HepG2 (cell line): ENCODE data around the gene FRMD8. TPM values are rescaled to one million over a fixed set of nuclear protein-coding genes. Genes with fewer than 3 reads are reported as not detected.
A peak's percentile ranks its signal among the peaks of the same experiment; 100 is the strongest.

Source experiments
- CBFB ChIP-seq: sonication (generic); formaldehyde crosslinking; IDR thresholded peaks from 2 replicates; pipeline ENCODE4 v1.4.0; 2020; ENCODE audit warnings: missing genetic modification reagents
- ERF ChIP-seq: IDR thresholded peaks from 2 replicates; pipeline ENCODE4 v1.6.1; 2018; ENCODE audit warnings: missing biosample characterization, missing genetic modification reagents
- HCFC1 ChIP-seq: fragments of 150-350 bp; IDR thresholded peaks from 2 replicates; pipeline ENCODE4 v1.6.1; 2014; ENCODE audit warnings: low read depth, low read length
- ISX ChIP-seq: sonication (generic); formaldehyde crosslinking; conservative IDR thresholded peaks from 2 replicates; pipeline ENCODE4 v1.5.0; 2020; ENCODE audit warnings: missing genetic modification reagents
- KDM3A ChIP-seq: IDR thresholded peaks from 2 replicates; pipeline ENCODE4 v1.6.1; 2018; ENCODE audit warnings: low read depth, missing compliant biosample characterization
- KLF16 ChIP-seq, 2 experiments: sonication (generic) in 1 of 2; formaldehyde crosslinking in 1 of 2; IDR thresholded peaks; 2 replicates each; pipeline versions ENCODE4 v1.6.1 to v1.8.0; 2016 to 2023; ENCODE audit warnings: missing genetic modification reagents in 2 of 2, missing compliant biosample characterization in 1 of 2
- MAX ChIP-seq: IDR thresholded peaks from 2 replicates; pipeline ENCODE4 v1.6.1; 2012; ENCODE audit warnings: inconsistent platforms
- MED8 ChIP-seq: sonication (generic); formaldehyde crosslinking; IDR thresholded peaks from 2 replicates; pipeline ENCODE4 v1.8.1; 2023; ENCODE audit warnings: mild to moderate bottlenecking, missing genetic modification reagents; ENCODE audit not compliant: insufficient replicate concordance
- NFE2L1 ChIP-seq: sonication (generic); formaldehyde crosslinking; IDR thresholded peaks from 2 replicates; pipeline ENCODE4 v1.4.0; 2020; ENCODE audit warnings: missing genetic modification reagents, mild to moderate bottlenecking, borderline replicate concordance
- NFYB ChIP-seq: sonication (generic); formaldehyde crosslinking; IDR thresholded peaks from 2 replicates; pipeline ENCODE4 v1.4.0; 2020; ENCODE audit warnings: missing genetic modification reagents
- NR3C1 ChIP-seq: sonication (generic); formaldehyde crosslinking; IDR thresholded peaks from 2 replicates; pipeline ENCODE4 v1.4.0; 2020; ENCODE audit warnings: missing genetic modification reagents
- SKIL ChIP-seq: sonication (generic); formaldehyde crosslinking; IDR thresholded peaks from 2 replicates; pipeline ENCODE4 v1.8.0; 2022; ENCODE audit warnings: missing genetic modification reagents, mild to moderate bottlenecking, moderate library complexity, borderline replicate concordance
- SMAD9 ChIP-seq: sonication (generic); formaldehyde crosslinking; IDR thresholded peaks from 2 replicates; pipeline ENCODE4 v1.5.1; 2020; ENCODE audit warnings: mild to moderate bottlenecking, missing genetic modification reagents
- SNAI1 ChIP-seq: sonication (generic); formaldehyde crosslinking; IDR thresholded peaks from 2 replicates; pipeline ENCODE4 v1.5.0; 2020; ENCODE audit warnings: mild to moderate bottlenecking, missing genetic modification reagents, borderline replicate concordance
- SRSF1 ChIP-seq: fragments of 200-400 bp; formaldehyde crosslinking; optimal IDR thresholded peaks from 2 replicates; pipeline ENCODE3; 2017; ENCODE audit warnings: mild to moderate bottlenecking, low read depth, low read length, moderate library complexity
- SYNCRIP ChIP-seq: fragments of 200-400 bp; formaldehyde crosslinking; IDR thresholded peaks from 2 replicates; pipeline ENCODE4 v1.6.1; 2018; ENCODE audit warnings: mild to moderate bottlenecking, low read depth, low read length; ENCODE audit not compliant: insufficient read depth
- TOE1 ChIP-seq: sonication (generic); formaldehyde crosslinking; IDR thresholded peaks from 2 replicates; pipeline ENCODE4 v1.4.0; 2020; ENCODE audit warnings: mild to moderate bottlenecking, missing genetic modification reagents
- ZBTB37 ChIP-seq: sonication (generic); formaldehyde crosslinking; IDR thresholded peaks from 2 replicates; pipeline ENCODE4 v1.4.0; 2020; ENCODE audit warnings: mild to moderate bottlenecking, missing genetic modification reagents
- ZBTB42 ChIP-seq: sonication (generic); formaldehyde crosslinking; IDR thresholded peaks from 2 replicates; pipeline ENCODE4 v1.5.0; 2020; ENCODE audit warnings: mild to moderate bottlenecking, missing genetic modification reagents
- ZNF143 ChIP-seq: sonication (generic); formaldehyde crosslinking; IDR thresholded peaks from 2 replicates; pipeline ENCODE4 v1.4.0; 2020; ENCODE audit warnings: missing genetic modification reagents
- ZNF414 ChIP-seq: sonication (generic); formaldehyde crosslinking; IDR thresholded peaks from 2 replicates; pipeline ENCODE4 v1.5.0; 2020; ENCODE audit warnings: missing genetic modification reagents
- ZNF577 ChIP-seq: sonication (generic); formaldehyde crosslinking; IDR thresholded peaks from 2 replicates; pipeline ENCODE4 v1.4.0; 2020; ENCODE audit warnings: mild to moderate bottlenecking, low read depth, missing genetic modification reagents, borderline replicate concordance
- ZNF644 ChIP-seq: IDR thresholded peaks from 2 replicates; pipeline ENCODE4 v1.6.1; 2016; ENCODE audit warnings: low read depth
- ZNF770 ChIP-seq: sonication (generic); formaldehyde crosslinking; IDR thresholded peaks from 2 replicates; pipeline ENCODE4 v1.5.0; 2020; ENCODE audit warnings: mild to moderate bottlenecking, missing genetic modification reagents
- ZSCAN20 ChIP-seq: sonication (generic); formaldehyde crosslinking; IDR thresholded peaks from 2 replicates; pipeline ENCODE4 v1.4.0; 2020; ENCODE audit warnings: missing genetic modification reagents, mild to moderate bottlenecking, borderline replicate concordance
- polyA plus RNA-seq, 8 experiments: library from polyadenylated mRNA; depleted of rRNA in 3 of 8; stranded (reverse) in 7 of 8; unstranded in 1 of 8; fragments of >200 nt; fragmentation: Illumina TruSeq in 4 of 8; extraction: Trizol in 4 of 8; gene quantifications; 2 replicates each; pipeline versions ENCODE4 v1.2.1 to v1.2.3, GENCODE V29; 2011 to 2016; ENCODE audit warnings: low read depth in 4 of 8, missing spikeins in 1 of 8, mixed read lengths in 1 of 8; ENCODE audit not compliant: insufficient read depth in 1 of 8
- total RNA-seq, 5 experiments: library from RNA; depleted of rRNA; stranded (reverse); fragments of >200 nt; fragmentation: Illumina TruSeq; extraction: Trizol; gene quantifications; 2 replicates each; pipeline ENCODE4 v1.2.3, GENCODE V29; 2016; ENCODE audit warnings: low read depth in 1 of 5

FRMD8 gene
- total and polyA plus RNA-seq, 2 of the 13 experiments (the other 11 are each of a cell fraction or from before 2014, with no cell fraction given): 5.8 to 20.6 TPM

- TF ChIP-seq SKIL (CRISPR knock-in tag): peak; percentile 92
- TF ChIP-seq ZBTB42 (CRISPR knock-in tag): peak; percentile 84; the same call in 1 of the 2 replicates
- TF ChIP-seq MAX: peak; percentile 89
- TF ChIP-seq KLF16 (CRISPR knock-in tag; IDR thresholded peaks at IDR 0.05): peak in 1 of 2 experiments; percentile 83; a peak in 1 of 4 replicates
- peak; percentile 91 for TF ChIP-seq MED8 (CRISPR knock-in tag)
- no peak for TF ChIP-seq SMAD9
- TF ChIP-seq ZNF414: peak; percentile 70; the same call in 1 of the 2 replicates
- peak; percentile 83 for TF ChIP-seq ZNF770 (CRISPR knock-in tag)
- TF ChIP-seq TOE1 (CRISPR knock-in tag): peak; percentile 39
- TF ChIP-seq SNAI1 (CRISPR knock-in tag): peak; percentile 37; the same call in 1 of the 2 replicates
- TF ChIP-seq SRSF1: peak; percentile 34
- TF ChIP-seq ISX (CRISPR knock-in tag): no peak
- no peak for TF ChIP-seq NR3C1 (CRISPR knock-in tag)
- TF ChIP-seq SYNCRIP: no peak
- no peak for TF ChIP-seq ZNF577 (CRISPR knock-in tag)
- peak; percentile 92 for TF ChIP-seq ERF (CRISPR knock-in tag)
- TF ChIP-seq ZNF143: no peak
- TF ChIP-seq KDM3A: peak; percentile 90
- TF ChIP-seq NFE2L1 (CRISPR knock-in tag): no peak
- TF ChIP-seq CBFB (CRISPR knock-in tag): peak; percentile 84
- TF ChIP-seq ZSCAN20 (CRISPR knock-in tag): no peak
- no peak for TF ChIP-seq ZNF644 (CRISPR knock-in tag)
- no peak for TF ChIP-seq HCFC1
- no peak for TF ChIP-seq NFYB (CRISPR knock-in tag)
- peak; percentile 90 for TF ChIP-seq ZBTB37
Measured at GRCh38 chr11:65382033-65382803, 4.2 kb upstream of the FRMD8 start, which contains the start of gene SLC25A45 (continued).
